UCSD-AML1 (cell line): ENCODE data around the gene ZBTB12.

ENCODE experiments used
- DNase-seq: peaks from one replicate; lab custom pipeline; 2025; ENCODE audit not compliant: unreplicated experiment; lab: John Stamatoyannopoulos, UW

ZBTB12 gene

GRCh38 chr6:31897612-31898382, 4.1 kb downstream of the ZBTB12 start, which contains the start of gene EHMT2:
TSS of gene EHMT2 (minus strand) at chr6:31897698. CDS start at chr6:31897677, 21 bp downstream.
- DNase-seq: peak; percentile 84

GRCh38 chr6:31896856-31897611, 4.9 kb downstream of the ZBTB12 start:
- no peak for DNase-seq

- DNase-seq: no peak
These were observed 5.4 kb downstream of the ZBTB12 start for GRCh38 chr6:31896493-31896855.

GRCh38 chr6:31892821-31893220, 9.1 kb downstream of the ZBTB12 start:
- no peak for DNase-seq

- no peak for DNase-seq
These were observed 12.4 kb downstream of the ZBTB12 start for GRCh38 chr6:31889331-31889972.

- DNase-seq: peak; percentile 33
These were observed 13.3 kb downstream of the ZBTB12 start for GRCh38 chr6:31888276-31889258.

GRCh38 chr6:31887173-31888007, 14.5 kb downstream of the ZBTB12 start:
- no peak for DNase-seq

GRCh38 chr6:31886541-31886991, 15.3 kb downstream of the ZBTB12 start:
- no peak for DNase-seq

- no peak for DNase-seq
These were observed 17.3 kb downstream of the ZBTB12 start for GRCh38 chr6:31884528-31885035.

- DNase-seq: no peak
These were observed 18.2 kb downstream of the ZBTB12 start for GRCh38 chr6:31883676-31884075.

GRCh38 chr6:31882344-31882743, 19.5 kb downstream of the ZBTB12 start:
- no peak for DNase-seq

- no peak for DNase-seq
These were observed 20.6 kb downstream of the ZBTB12 start for GRCh38 chr6:31881136-31881859.

- no peak for DNase-seq
These were observed 21.3 kb downstream of the ZBTB12 start for GRCh38 chr6:31880616-31881015.

GRCh38 chr6:31879901-31880300, 22.0 kb downstream of the ZBTB12 start:
- no peak for DNase-seq

GRCh38 chr6:31879143-31879542, 22.7 kb downstream of the ZBTB12 start:
- DNase-seq: no peak

GRCh38 chr6:31878726-31879125, 23.2 kb downstream of the ZBTB12 start, which contains the start of gene SLC44A4:
TSS of gene SLC44A4 (minus strand) at chr6:31878997. CDS start at chr6:31878980, 17 bp downstream.
- no peak for DNase-seq

- DNase-seq: no peak
These were observed 23.7 kb downstream of the ZBTB12 start for GRCh38 chr6:31878222-31878621.

GRCh38 chr6:31877651-31878161, 24.2 kb downstream of the ZBTB12 start:
- no peak for DNase-seq
